ENCODE measurements around the gene ICA1. TPM values are rescaled to one million over a fixed set of nuclear protein-coding genes. Genes with fewer than 3 reads are reported as not detected.

ICA1 gene
- total RNA-seq: 10 to 100 TPM; 22.1 to 70.1 (median 45.7) TPM

DNA sequence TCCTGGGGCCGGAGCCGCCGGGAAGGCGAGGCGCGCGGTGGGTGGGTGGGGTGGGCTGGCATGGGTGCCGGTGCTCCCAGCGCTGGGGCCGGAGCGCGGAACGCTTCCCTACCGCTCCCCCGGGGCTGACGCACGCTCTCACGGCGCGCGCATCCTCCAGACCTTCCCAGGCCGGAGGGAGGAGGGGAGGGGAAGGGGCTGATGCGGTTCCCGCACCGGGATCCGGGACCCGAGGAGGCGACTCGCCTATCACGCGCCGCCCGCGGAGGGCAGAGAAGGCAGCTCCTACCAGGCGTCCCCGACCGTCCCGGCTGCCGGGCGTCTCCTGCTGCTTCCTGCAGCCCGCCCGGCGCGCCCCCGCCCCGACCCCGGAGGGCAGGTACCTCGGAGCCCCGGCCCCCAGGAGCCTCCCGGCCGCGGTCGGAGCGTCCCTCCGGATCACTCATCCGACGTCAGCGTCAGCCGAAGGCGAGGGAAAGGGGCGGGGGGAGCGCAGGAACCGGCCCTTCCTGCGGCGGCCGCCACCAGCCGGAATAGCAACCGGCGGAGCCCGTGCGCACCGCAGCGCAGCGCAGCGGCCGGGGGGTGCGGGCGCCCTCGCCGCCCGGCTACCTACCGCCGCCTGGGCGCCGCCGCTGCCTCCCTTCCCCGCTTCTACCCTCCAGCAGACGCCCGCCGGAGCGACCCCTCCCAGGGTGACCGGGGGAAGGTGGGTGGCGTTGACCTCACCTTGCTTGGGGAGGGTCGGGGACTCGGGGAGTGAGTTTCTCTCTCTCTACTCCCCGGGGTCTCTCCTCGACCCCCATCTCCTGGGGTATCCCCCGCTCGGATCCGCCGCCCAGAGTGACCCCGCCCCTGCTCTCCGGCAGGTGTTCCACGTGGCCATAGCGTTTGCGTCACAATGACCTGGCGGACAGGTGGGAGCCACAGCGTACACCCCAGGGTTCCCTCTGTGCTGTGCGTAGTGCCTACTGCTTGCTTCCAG, at the start of gene ICA1:
TSS of gene ICA1 (minus strand) at position 457 of the 985 bp plus-strand sequence. CDS start 26,241 bp downstream, outside the sequence.
- H3K4me1 ChIP-seq: no peaks in the 10 kb centered on the region
- intact Hi-C loops (cut with DNase I; ENCODE audit: low total_unique reads): no loop called here
- TF ChIP-seq POLR2AphosphoS5 (IDR thresholded peaks at IDR 0.05) (peak in 1 of 3 donors; percentile 59), POLR2A (IDR thresholded peaks at IDR 0.05) (peak; percentile 21)
- TF ChIP-seq, protein P1, sequence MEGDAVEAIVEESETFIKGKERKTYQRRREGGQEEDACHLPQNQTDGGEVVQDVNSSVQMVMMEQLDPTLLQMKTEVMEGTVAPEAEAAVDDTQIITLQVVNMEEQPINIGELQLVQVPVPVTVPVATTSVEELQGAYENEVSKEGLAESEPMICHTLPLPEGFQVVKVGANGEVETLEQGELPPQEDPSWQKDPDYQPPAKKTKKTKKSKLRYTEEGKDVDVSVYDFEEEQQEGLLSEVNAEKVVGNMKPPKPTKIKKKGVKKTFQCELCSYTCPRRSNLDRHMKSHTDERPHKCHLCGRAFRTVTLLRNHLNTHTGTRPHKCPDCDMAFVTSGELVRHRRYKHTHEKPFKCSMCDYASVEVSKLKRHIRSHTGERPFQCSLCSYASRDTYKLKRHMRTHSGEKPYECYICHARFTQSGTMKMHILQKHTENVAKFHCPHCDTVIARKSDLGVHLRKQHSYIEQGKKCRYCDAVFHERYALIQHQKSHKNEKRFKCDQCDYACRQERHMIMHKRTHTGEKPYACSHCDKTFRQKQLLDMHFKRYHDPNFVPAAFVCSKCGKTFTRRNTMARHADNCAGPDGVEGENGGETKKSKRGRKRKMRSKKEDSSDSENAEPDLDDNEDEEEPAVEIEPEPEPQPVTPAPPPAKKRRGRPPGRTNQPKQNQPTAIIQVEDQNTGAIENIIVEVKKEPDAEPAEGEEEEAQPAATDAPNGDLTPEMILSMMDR (IDR thresholded peaks at IDR 0.05): no peak
- peak within 1 kb of the TSS; percentile 62 to 85 (median 80) for H3K4me3 ChIP-seq
- H3K27ac ChIP-seq: peak within 1 kb of the TSS; percentile 92 to 95
- H3K27me3 ChIP-seq: no peaks in the 10 kb centered on the region
- no peaks in the 10 kb centered on the region for H3K9me3 ChIP-seq
- peak; percentile 29 to 75 for DNase-seq (ENCODE audit: low spot score in 2 of 2)
- H3K36me3 ChIP-seq: no peaks in the 10 kb centered on the region

DNA sequence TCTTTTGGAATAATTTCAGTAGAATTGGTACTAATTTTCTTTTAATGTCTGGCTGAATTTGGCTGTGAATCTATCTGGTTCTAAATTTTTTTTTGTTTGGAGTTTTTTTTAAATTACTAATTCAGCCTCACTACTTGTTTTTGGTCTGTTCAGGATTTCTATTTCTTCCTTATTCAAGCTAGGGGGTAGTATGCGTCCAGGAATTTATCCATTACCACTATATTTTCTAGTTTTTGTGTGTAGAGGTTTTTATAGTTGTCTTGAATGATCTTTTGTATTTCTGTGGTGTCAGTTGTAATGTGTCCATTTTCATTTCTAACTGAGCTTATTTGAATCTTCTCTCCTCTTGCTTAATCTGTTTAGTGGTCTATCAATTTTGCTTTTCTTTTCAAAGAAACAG, 48.9 kb upstream of the ICA1 start:
- Histone ChIP-seq H3K36me3 (no peaks in the 10 kb centered on the region), H3K4me3 (no peak overlapping the region), H3K27ac (no peak overlapping the region), H3K4me1 (no peaks in the 10 kb centered on the region), H3K27me3 (no peaks in the 10 kb centered on the region), H3K9me3 (peaks cover 4 to 19% of the 10 kb centered on the region in 2 donors)
- DNase-seq (ENCODE audit: low spot score in 2 of 2): no peak
- intact Hi-C loops (cut with DNase I; ENCODE audit: low total_unique reads): no loop called here
- TF ChIP-seq POLR2A (IDR thresholded peaks at IDR 0.05) (no peak), POLR2AphosphoS5 (IDR thresholded peaks at IDR 0.05) (no peak)
- TF ChIP-seq, protein P1 (IDR thresholded peaks at IDR 0.05): no peak

DNA sequence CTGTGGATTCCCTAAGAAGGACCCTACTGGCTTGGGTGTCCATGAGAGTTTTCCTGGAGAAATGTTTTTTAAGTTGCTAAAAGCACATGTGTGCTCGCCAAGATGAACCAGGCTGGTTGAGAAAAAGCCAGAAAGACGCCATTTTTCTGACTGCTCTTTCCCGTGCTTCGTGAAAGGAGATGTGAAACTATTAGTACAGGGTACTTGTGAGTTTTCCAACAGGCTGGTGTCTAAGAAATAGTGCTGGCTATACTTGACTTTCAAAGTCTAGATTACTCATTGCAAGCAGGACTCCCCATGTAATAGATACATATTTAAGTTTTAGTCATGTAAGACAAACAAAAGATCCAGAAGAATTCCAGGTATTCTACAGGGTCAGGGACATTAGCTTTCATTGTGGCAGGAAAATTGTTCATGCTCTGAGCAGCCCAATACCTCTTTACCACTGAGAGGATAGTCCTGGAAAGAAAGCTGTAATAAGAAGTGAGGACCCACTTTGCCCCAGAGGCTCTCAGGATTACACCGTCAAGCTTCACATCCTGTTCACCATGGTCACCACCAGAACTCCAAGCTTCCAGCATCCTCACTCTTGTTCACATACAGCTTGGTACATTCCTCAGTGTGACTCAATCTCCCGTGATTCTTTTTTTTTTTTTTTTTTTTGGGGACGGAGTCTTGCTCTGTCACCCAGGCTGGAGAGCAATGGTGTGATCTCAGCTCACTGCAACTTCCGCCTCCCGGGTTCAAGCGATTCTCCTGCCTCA, 43.8 kb upstream of the ICA1 start:
- no peaks in the 10 kb centered on the region for H3K36me3 ChIP-seq
- no peak overlapping the region for H3K27ac ChIP-seq
- H3K4me3 ChIP-seq: no peak overlapping the region
- no peak for DNase-seq (ENCODE audit: low spot score in 2 of 2)
- H3K27me3 ChIP-seq: no peaks in the 10 kb centered on the region
- H3K4me1 ChIP-seq: no peaks in the 10 kb centered on the region
- no peaks in the 10 kb centered on the region for H3K9me3 ChIP-seq
- TF ChIP-seq POLR2AphosphoS5 (IDR thresholded peaks at IDR 0.05): no peak
- no peak for TF ChIP-seq POLR2A (IDR thresholded peaks at IDR 0.05)
- TF ChIP-seq, protein P1 (IDR thresholded peaks at IDR 0.05): no peak
- intact Hi-C loops (cut with DNase I; ENCODE audit: low total_unique reads): no loop called here

GRCh38 chr7:8305104-8305503, 43.1 kb upstream of the ICA1 start:
- no peak overlapping the region for H3K27ac ChIP-seq
- H3K4me3 ChIP-seq: no peak overlapping the region
- H3K9me3 ChIP-seq: no peaks in the 10 kb centered on the region
- H3K36me3 ChIP-seq: no peaks in the 10 kb centered on the region
- intact Hi-C loops (cut with DNase I; ENCODE audit: low total_unique reads): no loop called here
- H3K4me1 ChIP-seq: no peaks in the 10 kb centered on the region
- no peaks in the 10 kb centered on the region for H3K27me3 ChIP-seq
- no peak for DNase-seq (ENCODE audit: low spot score in 2 of 2)
- TF ChIP-seq POLR2AphosphoS5 (IDR thresholded peaks at IDR 0.05) (no peak), POLR2A (IDR thresholded peaks at IDR 0.05) (no peak)
- TF ChIP-seq, protein P1 (IDR thresholded peaks at IDR 0.05): no peak

All from breast epithelium (tissue), 4 donors.